Activated naive CD4-positive, alpha-beta T cell treated with anti-CD3 and anti-CD28 coated beads, Interleukin-2, amount 50 U/mL, for 72 hours (primary cell): ENCODE results near the gene MCFD2. TPM values are rescaled to one million over a fixed set of nuclear protein-coding genes. Genes with fewer than 3 reads are reported as not detected.
A peak's percentile ranks its signal among the peaks of the same experiment; 100 is the strongest.
"Not testable (repeated sequence)": the region's sequence is repeated elsewhere in the genome, so short reads cannot be mapped to it uniquely, and the experiment has no call there.

ENCODE experiments used
- ATAC-seq, 2 donors: fragments of 150-1000 bp; cut with Tn5 transposase; 2 replicates each; pipeline ENCODE4 v1.10.0; 2021; ENCODE audit warnings: mild to moderate bottlenecking in 2 of 2, moderate library complexity in 2 of 2
- DNase-seq, 2 donors: peaks; one replicate each; pipeline ENCODE4 v3.0.0; 2021 to 2022; ENCODE audit warnings: low spot score in 2 of 2
- H3K27ac Mint-ChIP-seq, 2 donors: one replicate each; pipeline ENCODE4 v1.8.0; 2022; ENCODE audit warnings: mild to moderate bottlenecking in 2 of 2, mixed read lengths in 2 of 2
- H3K36me3 Mint-ChIP-seq, 2 donors: one replicate each; pipeline ENCODE4 v1.8.0; 2022; ENCODE audit warnings: mixed read lengths in 2 of 2
- H3K9me3 Mint-ChIP-seq, 2 donors: one replicate each; pipeline ENCODE4 v1.8.0; 2022; ENCODE audit warnings: mixed read lengths in 2 of 2
- total RNA-seq, 2 donors: library from RNA; stranded (reverse); gene quantifications; one replicate each; pipeline ENCODE4 v1.2.3, GENCODE V29; 2022

MCFD2 gene
- total RNA-seq, 2 donors from 2014 or later: 25.6 to 50.7 TPM

DNA sequence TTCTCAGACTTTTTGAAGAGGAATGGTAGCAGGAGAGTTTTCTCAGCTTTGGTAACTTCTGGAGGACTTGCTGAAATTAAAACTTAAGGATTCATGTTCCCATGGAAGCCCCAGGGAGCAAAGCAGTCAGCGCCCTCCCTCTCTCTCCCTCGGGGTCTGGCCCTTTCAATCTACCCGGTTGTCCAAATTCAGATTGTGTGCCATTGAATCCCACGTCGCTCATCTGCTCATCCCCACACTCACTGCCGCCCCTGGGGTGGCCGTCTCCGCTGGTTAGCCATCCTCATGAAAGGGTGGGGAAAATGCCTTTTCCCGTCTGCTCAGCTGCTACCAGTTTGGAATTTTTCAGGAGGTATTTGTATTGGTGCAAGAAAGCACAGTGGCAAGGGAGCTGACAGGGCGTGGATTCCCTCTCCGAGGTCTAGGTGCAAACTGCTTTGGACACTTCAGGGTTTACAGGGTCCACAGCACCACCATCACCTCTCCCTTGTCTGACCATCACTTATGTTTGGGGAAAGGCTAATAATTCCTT lies 27.1 kb downstream of the MCFD2 start:
- DNase-seq (peak in 1 of 2 donors; percentile 41), ATAC-seq (no peak)
- Mint-ChIP-seq H3K27ac (no peak overlapping the region), H3K9me3 (no peaks in the 10 kb centered on the region), H3K36me3 (no peaks in the 10 kb centered on the region)

DNA sequence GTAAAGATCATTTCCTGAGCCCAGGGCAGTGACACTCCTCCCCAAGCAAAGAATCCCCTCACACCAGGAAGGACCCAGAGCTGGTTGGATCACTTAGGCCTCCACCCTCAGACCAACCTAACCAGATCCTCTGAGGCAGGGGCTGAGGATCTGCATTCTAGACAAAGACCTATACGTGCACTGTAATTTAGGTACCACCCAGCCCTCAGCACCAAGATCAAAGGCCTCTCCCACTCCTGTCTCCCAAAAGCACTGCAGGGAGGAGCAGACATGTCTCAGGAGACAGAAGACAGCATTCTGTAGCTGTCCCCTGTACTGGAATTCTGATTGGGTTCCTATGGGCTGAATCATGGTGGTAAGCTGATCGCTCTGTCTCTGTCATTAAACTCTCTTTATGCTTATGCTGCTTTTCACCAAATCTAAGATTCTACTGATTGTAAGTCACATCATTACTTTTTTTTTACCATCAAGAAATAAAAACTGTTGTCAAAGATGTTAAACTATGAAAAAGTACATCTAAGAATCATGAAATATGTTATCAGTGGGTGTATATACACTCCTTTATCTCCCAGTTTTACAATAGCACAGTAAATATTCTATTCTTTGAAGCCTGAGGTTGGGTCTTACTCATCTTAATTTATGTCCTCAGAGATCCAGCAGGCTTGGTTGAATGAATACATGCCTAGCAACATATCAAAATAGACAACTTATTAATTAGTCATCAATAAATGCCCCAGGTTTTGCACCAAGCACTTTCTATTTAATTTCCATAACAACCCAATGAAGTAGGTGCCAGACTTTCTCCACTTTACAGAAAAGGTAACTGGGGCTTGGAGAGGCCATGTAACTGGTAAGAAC lies 28.3 kb downstream of the MCFD2 start:
- Mint-ChIP-seq H3K27ac (peak overlapping the region in 1 of 2 donors; percentile 2), H3K36me3 (no peaks in the 10 kb centered on the region), H3K9me3 (no peaks in the 10 kb centered on the region)
- ATAC-seq (peak in 1 of 2 donors; percentile 31), DNase-seq (no peak)

DNA sequence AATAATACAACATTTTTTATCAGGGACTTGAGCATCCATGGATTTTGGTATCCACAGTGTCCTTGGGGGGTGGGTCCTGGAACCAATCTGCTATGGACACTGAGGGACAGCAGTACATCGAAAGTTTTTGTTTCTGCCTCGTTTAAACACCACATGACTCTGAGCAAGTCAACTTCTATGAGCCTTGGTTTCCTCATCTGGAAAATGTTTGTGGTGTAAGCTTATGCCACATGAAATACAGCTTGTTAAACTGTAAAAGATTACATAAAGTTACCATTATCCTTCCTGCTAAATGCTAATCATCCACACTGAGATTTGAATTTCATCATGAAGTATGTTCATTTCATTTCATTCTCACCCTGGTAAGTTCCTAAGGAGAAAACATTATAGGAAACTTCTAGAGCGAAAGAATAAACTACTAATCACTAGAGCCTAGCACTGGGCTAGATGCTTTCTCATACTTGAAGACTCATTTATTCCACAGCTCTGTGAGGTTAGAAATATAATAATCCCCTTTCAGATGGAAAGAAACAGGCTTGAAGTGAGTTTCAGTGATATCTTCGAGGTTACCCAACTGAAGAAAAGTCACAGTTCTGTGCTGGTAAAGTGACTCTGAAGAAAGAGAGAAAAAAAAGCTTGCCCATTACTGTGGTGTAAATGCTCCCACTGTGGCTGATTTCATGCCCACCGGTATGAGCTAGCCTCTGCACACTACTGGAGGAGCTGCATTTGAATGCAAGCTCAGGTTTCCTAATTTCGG lies 29.2 kb downstream of the MCFD2 start:
- DNase-seq (no peak), ATAC-seq (peak in 1 of 2 donors; percentile 63)
- Mint-ChIP-seq H3K27ac (no peak overlapping the region), H3K36me3 (no peaks in the 10 kb centered on the region), H3K9me3 (no peaks in the 10 kb centered on the region)

DNA sequence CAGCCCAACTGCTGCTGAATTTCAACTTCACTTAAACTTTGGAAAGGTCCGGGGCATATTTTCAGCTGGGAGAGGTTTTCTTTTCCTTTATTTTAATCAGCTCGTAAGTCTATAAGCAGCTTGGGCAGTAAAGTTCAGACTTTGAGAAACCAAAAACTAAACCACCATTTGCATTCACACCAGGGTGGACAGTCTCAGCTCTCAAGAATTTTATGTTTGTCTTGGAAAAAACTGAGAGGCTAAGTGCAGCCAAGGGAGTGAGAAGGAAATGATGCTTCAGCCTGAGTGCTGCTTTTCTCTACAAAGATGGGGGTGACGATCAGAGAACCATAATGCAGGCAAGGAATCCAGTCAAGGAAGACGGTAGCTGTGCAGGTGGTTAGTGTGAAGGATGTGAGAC lies 30.2 kb downstream of the MCFD2 start:
- no peak for ATAC-seq
- DNase-seq: no peak
- H3K36me3 Mint-ChIP-seq: no peaks in the 10 kb centered on the region
- no peak overlapping the region for H3K27ac Mint-ChIP-seq
- no peaks in the 10 kb centered on the region for H3K9me3 Mint-ChIP-seq

DNA sequence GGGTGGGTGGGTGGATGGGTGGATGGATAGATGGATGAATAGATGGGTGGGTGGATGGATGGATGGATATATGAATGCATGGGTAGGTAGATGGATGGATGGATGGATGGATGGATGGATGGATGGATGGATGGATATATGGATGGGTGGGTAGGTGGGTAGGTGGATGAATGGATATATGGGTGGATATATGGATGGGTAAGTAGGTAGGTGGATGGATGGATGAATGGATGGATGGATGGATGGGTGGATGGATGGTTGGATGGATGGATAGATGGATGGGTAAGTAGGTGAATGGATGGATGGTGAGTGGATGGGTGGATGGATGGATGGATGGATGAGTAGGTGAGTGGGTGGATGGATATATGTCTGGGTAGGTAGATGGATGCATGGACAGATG lies 36.1 kb downstream of the MCFD2 start:
- ATAC-seq (no peak), DNase-seq (no peak)
- H3K27ac Mint-ChIP-seq: no peak overlapping the region
- no peaks in the 10 kb centered on the region for H3K9me3 Mint-ChIP-seq
- H3K36me3 Mint-ChIP-seq: no peaks in the 10 kb centered on the region

DNA sequence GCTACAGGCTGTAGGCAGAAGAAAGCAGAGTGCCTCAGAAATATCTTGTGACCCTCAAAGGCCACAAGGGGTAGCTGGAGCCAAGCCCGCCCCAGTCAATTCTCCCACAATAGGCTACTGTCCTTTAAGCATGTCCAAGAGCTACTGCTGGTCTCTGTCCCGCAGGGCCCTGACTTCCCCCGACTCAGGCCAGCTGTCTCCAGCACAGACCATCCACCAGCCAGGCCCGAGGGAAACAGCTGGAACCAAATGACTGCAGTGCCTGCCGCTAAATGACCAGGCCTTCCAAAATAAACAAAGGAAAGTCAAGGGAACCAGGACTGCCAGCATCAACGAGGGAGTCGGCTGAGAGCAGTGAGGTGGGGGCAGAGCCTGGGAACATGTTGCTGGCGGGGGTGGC lies 36.7 kb downstream of the MCFD2 start:
- H3K36me3 Mint-ChIP-seq: no peaks in the 10 kb centered on the region
- ATAC-seq: no peak
- no peak for DNase-seq
- no peaks in the 10 kb centered on the region for H3K9me3 Mint-ChIP-seq
- no peak overlapping the region for H3K27ac Mint-ChIP-seq

DNA sequence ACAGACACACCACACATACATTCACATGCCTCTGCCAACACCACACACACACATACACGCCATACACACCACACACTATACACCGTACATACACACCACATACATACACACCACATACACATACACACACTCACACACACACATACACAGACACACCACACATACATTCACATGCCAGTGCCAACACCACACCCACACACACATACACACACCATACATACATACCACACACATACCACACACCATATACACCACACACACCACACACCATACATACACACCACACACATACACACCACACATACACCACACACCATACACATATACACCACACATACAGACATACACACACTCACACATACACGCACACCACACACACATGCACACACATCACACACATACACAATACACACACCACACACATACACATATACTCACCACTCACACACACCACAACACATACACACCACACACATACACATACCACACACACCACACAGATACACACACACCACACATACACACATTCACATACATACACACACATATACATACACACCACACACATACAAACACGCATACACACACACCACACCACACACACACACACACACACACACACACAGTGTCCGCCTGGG lies 37.2 kb downstream of the MCFD2 start:
- DNase-seq (no peak), ATAC-seq (no peak)
- H3K36me3 Mint-ChIP-seq: no peaks in the 10 kb centered on the region
- H3K27ac Mint-ChIP-seq: no peak overlapping the region
- no peaks in the 10 kb centered on the region for H3K9me3 Mint-ChIP-seq

DNA sequence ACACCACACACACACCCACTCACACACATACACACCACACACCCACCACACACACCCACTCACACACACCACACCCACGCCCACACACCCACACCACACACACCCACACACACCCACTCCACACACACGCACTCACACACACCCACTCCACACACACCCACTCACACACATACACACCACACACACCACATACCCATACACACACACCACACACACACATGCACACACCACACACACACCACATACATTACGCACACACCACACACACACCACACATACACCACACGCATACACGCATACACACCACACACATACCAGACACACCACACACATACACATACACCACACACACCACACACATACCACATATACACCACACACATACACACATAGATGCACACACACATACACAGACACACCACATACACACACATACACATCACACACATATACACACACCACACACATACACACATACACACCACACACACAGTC lies 37.9 kb downstream of the MCFD2 start:
- no peaks in the 10 kb centered on the region for H3K36me3 Mint-ChIP-seq
- H3K9me3 Mint-ChIP-seq: no peaks in the 10 kb centered on the region
- DNase-seq (no peak), ATAC-seq (no peak)
- H3K27ac Mint-ChIP-seq: no peak overlapping the region

DNA sequence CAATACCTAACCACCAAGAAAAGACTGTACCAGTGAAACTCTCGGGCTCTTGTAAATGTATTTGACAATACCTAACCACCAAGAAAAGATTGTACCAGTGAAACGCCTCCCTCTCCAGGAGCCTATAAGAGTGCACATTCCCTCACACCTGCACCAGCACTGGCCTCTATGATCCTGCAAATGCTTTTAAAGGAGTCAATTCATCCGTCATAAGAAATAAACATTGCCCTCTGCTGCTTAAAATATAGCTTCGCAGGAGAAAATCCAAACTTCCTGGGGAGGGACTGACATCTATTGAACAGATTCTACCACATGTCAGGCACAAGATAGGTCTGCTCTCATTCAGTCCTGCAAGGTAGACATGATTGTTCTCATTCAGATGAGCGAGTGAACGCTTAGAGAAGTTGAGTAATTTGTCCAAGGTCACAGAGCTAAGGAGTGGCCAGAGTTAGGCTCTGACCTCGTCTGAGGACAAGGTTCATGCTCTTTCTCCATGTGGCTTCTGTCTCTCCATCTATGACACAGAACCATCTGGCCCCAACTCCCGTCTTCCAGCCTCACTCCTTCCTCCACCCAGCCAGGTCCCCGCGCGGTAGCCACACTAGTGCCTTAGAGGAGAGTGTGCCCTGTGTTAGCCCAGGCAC lies 38.7 kb downstream of the MCFD2 start:
- no peak overlapping the region for H3K27ac Mint-ChIP-seq
- no peaks in the 10 kb centered on the region for H3K36me3 Mint-ChIP-seq
- DNase-seq (no peak), ATAC-seq (peak in 1 of 2 donors; percentile 45)
- H3K9me3 Mint-ChIP-seq: no peaks in the 10 kb centered on the region

DNA sequence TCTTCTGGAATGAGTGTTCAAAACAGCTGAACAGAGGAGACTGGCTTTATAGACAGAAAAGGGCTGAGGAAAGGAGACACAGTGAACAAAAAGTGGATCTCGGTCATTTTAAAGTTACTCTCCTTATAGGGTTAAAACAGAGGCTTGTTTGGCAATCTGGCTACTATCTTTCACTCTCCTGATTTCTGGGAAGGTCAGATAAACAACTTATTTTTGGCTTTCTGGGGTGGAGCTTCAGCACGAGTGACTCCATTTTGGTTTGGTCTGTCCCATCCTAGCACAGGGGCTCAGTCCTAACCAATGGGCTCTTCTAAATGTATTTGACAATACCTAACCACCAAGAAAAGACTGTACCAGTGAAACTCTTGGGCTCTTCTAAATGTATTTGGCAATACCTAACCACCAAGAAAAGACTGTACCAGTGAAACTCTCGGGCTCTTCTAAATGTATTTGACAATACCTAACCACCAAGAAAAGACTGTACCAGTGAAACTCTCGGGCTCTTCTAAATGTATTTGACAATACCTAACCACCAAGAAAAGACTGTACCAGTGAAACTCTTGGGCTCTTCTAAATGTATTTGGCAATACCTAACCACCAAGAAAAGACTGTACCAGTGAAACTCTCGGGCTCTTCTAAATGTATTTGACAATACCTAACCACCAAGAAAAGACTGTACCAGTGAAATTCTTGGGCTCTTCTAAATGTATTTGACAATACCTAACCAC lies 39.5 kb downstream of the MCFD2 start:
- H3K9me3 Mint-ChIP-seq, H3K36me3 Mint-ChIP-seq, DNase-seq, H3K27ac Mint-ChIP-seq, ATAC-seq: not testable (repeated sequence)

DNA sequence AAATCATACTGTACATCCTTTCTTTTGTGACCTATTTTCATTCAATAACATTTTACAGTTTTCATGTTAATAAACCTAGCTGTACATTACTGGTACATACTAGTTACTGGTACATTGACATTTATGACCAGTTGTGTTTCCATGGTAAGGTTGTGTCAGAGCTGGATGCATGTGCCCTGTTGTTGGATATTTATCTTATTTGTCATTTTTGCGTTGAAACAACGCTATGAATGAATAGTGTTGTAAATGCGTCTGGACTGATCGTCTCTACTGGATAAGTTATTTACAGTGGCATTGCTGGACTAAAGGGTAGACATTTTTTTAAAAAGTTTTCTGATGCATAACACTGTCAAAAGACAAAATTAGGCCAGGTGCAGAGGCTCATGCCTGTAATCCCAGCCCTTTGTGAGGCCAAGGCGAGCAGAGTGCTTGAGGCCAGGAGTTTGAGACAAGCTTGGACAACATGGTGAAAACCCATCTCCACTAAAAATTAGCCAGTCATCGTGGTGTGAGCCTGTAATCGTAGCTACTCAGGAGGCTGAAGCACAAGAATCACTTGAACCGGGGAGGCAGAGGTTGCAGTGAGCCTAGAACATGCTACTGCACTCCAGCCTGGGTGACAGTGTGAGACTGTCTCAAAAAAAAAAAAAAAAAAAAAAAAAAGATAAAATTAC lies 40.2 kb downstream of the MCFD2 start:
- Mint-ChIP-seq H3K27ac (no peak overlapping the region), H3K9me3 (no peaks in the 10 kb centered on the region), H3K36me3 (no peaks in the 10 kb centered on the region)
- ATAC-seq (no peak), DNase-seq (no peak)

DNA sequence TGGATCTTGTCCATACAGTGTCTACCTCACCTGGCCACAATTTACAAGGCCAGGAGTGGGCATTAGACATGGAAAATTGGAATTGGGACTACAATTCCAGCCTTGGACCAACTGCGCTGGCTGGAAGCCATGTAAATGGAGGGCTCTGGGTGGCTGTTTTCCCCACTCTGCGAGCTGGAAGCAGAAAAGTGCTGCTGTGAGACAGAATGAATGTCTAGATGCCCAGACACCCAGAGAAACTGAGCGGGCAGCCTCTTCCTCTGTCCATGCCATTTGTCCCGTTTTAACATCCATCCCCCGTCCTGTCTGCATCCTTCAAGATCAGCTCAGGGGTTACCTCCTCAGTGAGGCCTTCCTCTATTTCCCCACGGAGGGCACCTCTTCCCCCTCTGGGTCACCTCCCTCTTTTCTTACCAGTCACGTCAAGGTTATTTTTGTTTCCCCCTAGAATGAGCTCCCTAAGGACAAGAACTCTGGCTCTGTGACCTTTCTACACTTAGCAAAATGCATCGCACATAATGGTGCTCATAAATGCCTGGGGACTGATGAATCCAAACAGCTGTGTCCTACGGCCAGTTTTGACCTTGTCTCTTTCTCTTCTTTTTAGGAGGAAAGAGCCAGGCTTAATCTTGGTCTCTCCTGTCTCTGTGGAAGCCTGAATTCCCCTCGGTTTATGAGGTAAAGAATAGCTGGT lies 41.2 kb downstream of the MCFD2 start:
- Mint-ChIP-seq H3K27ac (no peak overlapping the region), H3K9me3 (no peaks in the 10 kb centered on the region), H3K36me3 (no peaks in the 10 kb centered on the region)
- DNase-seq (no peak), ATAC-seq (no peak)

DNA sequence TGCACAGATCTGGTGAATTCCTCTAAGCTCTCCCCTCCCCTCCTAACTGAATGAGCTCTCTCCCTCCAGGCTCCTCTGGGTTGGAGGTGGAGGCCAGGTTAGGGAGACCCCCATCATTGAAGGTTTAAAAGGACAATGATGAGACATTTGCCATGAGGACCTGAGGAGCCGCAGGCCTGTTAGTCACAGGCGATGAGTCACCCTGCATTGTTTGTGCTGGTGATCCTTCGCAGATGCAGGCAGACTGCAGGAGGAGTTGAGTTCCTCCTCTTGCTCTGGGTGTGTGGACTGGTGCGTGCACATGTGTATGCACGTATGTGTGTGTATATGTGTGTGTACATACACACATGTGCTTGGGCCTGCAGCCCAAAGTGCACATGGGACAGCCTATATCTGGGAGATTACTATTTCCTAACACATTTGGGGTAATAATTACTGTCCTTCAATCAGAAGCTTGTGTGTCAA lies 42.0 kb downstream of the MCFD2 start:
- ATAC-seq: peak; percentile 65 to 78
- H3K36me3 Mint-ChIP-seq: no peaks in the 10 kb centered on the region
- peak in 1 of 2 donors; percentile 25 for DNase-seq
- no peak overlapping the region for H3K27ac Mint-ChIP-seq
- no peaks in the 10 kb centered on the region for H3K9me3 Mint-ChIP-seq

DNA sequence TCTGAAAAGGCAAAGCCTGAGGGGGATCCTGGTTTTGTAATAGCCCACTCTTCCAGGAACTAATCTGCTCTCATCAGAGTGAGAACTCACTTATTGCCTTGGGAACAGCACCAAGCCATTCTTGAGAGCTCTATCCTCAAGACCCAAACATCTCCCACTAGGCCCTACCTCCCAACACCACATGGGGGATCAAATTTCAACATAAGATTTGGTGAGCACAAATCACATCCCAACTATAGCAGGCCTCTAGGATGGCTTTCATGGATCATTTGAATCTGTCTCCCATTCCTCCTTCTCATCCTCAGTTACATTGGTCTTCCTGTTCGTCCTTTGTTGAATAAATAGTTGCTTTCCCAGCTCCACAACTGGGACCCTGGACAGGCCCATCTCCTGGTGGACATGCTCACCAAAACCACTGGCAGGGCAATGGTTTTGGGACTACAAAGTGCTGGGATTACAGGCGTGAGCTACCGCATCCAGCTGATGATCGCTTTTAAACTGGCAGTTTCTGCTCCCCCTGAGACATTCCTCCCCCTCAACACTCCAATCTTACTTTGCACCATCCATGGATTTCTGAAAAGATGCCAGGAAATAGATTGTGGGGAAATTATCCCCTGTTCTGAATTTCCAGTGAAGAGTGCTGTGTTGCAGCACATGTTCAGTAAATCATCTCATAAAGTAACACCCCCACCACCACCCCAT lies 42.6 kb downstream of the MCFD2 start:
- no peak for ATAC-seq

More for the DNA sequence above, 42.6 kb downstream of the MCFD2 start:
- no peak overlapping the region for H3K27ac Mint-ChIP-seq
- H3K9me3 Mint-ChIP-seq: no peaks in the 10 kb centered on the region
- DNase-seq: no peak
- H3K36me3 Mint-ChIP-seq: no peaks in the 10 kb centered on the region
